HepG2 (cell line): ENCODE measurements around the gene ANAPC16. TPM values are rescaled to one million over a fixed set of nuclear protein-coding genes. Genes with fewer than 3 reads are reported as not detected.
A peak's percentile ranks its signal among the peaks of the same experiment; 100 is the strongest.

Experiments used
- CBX2 ChIP-seq, 2 experiments: fragments of 200-600 bp in 1 of 2; sonication (generic); formaldehyde crosslinking in 1 of 2; IDR thresholded peaks; 2 replicates each; pipeline versions ENCODE4 v1.7.0 to v1.8.1; 2018 to 2022; ENCODE audit warnings: low read depth in 2 of 2, low read length in 1 of 2, mild to moderate bottlenecking in 1 of 2, missing genetic modification reagents in 1 of 2
- CEBPB ChIP-seq: IDR thresholded peaks from 2 replicates; pipeline ENCODE4 v1.6.1; 2011; ENCODE audit warnings: low read depth, low read length, improper control_type of control experiment, borderline replicate concordance
- CSRNP2 ChIP-seq: sonication (generic); formaldehyde crosslinking; conservative IDR thresholded peaks from 2 replicates; pipeline ENCODE4 v1.8.0; 2022; ENCODE audit warnings: low read depth, missing genetic modification reagents
- ETS1 ChIP-seq: sonication (generic); formaldehyde crosslinking; IDR thresholded peaks from 2 replicates; pipeline ENCODE4 v1.4.0; 2020; ENCODE audit warnings: missing genetic modification reagents
- FOXP4 ChIP-seq: sonication (generic); formaldehyde crosslinking; IDR thresholded peaks from 2 replicates; pipeline ENCODE4 v1.4.0; 2020; ENCODE audit warnings: missing genetic modification reagents
- GTF2F1 ChIP-seq: fragments of 150-350 bp; IDR thresholded peaks from 2 replicates; pipeline ENCODE4 v1.6.1; 2014; ENCODE audit warnings: low read length
- HNRNPL ChIP-seq: fragments of 200-400 bp; formaldehyde crosslinking; IDR thresholded peaks from 2 replicates; pipeline ENCODE4 v1.6.1; 2017; ENCODE audit warnings: mild to moderate bottlenecking, low read depth, low read length
- IRF9 ChIP-seq: sonication (generic); formaldehyde crosslinking; IDR thresholded peaks from 2 replicates; pipeline ENCODE4 v1.8.0; 2022; ENCODE audit warnings: missing genetic modification reagents, mild to moderate bottlenecking, borderline replicate concordance
- KDM2A ChIP-seq: sonication (generic); formaldehyde crosslinking; IDR thresholded peaks from 2 replicates; pipeline ENCODE4 v1.4.0; 2020; ENCODE audit warnings: low read depth, missing genetic modification reagents, borderline replicate concordance
- MATR3 ChIP-seq: sonication (generic); formaldehyde crosslinking; IDR thresholded peaks from 2 replicates; pipeline ENCODE4 v1.4.0; 2020; ENCODE audit warnings: missing genetic modification reagents
- NFYC ChIP-seq: IDR thresholded peaks from 2 replicates; pipeline ENCODE4 v1.6.1; 2016; ENCODE audit warnings: missing genetic modification reagents, missing compliant biosample characterization
- PAX8 ChIP-seq: sonication (generic); formaldehyde crosslinking; IDR thresholded peaks from 2 replicates; pipeline ENCODE4 v1.8.0; 2022; ENCODE audit warnings: mild to moderate bottlenecking, missing genetic modification reagents, borderline replicate concordance
- PLRG1 ChIP-seq: fragments of 450-650 bp; conservative IDR thresholded peaks from 2 replicates; pipeline ENCODE4 v1.6.1; 2016
- SIX1 ChIP-seq: sonication (generic); formaldehyde crosslinking; IDR thresholded peaks from 2 replicates; pipeline ENCODE4 v1.4.0; 2020; ENCODE audit warnings: missing genetic modification reagents, borderline replicate concordance
- SRSF1 ChIP-seq: fragments of 200-400 bp; formaldehyde crosslinking; optimal IDR thresholded peaks from 2 replicates; pipeline ENCODE3; 2017; ENCODE audit warnings: mild to moderate bottlenecking, low read depth, low read length, moderate library complexity
- ZNF12 ChIP-seq: sonication (generic); formaldehyde crosslinking; IDR thresholded peaks from 2 replicates; pipeline ENCODE4 v1.5.0; 2020; ENCODE audit warnings: missing genetic modification reagents
- ZNF280B ChIP-seq: sonication (generic); formaldehyde crosslinking; IDR thresholded peaks from 2 replicates; pipeline ENCODE4 v1.5.0; 2020; ENCODE audit warnings: missing genetic modification reagents, mild to moderate bottlenecking, borderline replicate concordance
- ZNF781 ChIP-seq: sonication (generic); formaldehyde crosslinking; IDR thresholded peaks from 2 replicates; pipeline ENCODE4 v1.5.1; 2020; ENCODE audit warnings: borderline replicate concordance, mild to moderate bottlenecking, missing genetic modification reagents; ENCODE audit errors: not compliant biosample characterization
- ZNF816 ChIP-seq: sonication (generic); formaldehyde crosslinking; IDR thresholded peaks from 2 replicates; pipeline ENCODE4 v1.8.0; 2022; ENCODE audit warnings: missing genetic modification reagents, mild to moderate bottlenecking, borderline replicate concordance
- ZNF83 ChIP-seq: sonication (generic); formaldehyde crosslinking; IDR thresholded peaks from 2 replicates; pipeline ENCODE4 v1.4.0; 2020; ENCODE audit warnings: missing genetic modification reagents, mild to moderate bottlenecking, borderline replicate concordance
- ZSCAN30 ChIP-seq: sonication (generic); formaldehyde crosslinking; IDR thresholded peaks from 2 replicates; pipeline ENCODE4 v1.5.0; 2020; ENCODE audit warnings: mild to moderate bottlenecking, missing genetic modification reagents
- polyA plus RNA-seq, 8 experiments: library from polyadenylated mRNA; depleted of rRNA in 3 of 8; stranded (reverse) in 7 of 8; unstranded in 1 of 8; fragments of >200 nt; fragmentation: Illumina TruSeq in 4 of 8; extraction: Trizol in 4 of 8; gene quantifications; 2 replicates each; pipeline versions ENCODE4 v1.2.1 to v1.2.3, GENCODE V29; 2011 to 2016; ENCODE audit warnings: low read depth in 4 of 8, missing spikeins in 1 of 8, mixed read lengths in 1 of 8; ENCODE audit not compliant: insufficient read depth in 1 of 8
- total RNA-seq, 5 experiments: library from RNA; depleted of rRNA; stranded (reverse); fragments of >200 nt; fragmentation: Illumina TruSeq; extraction: Trizol; gene quantifications; 2 replicates each; pipeline ENCODE4 v1.2.3, GENCODE V29; 2016; ENCODE audit warnings: low read depth in 1 of 5
- TF ChIP-seq, protein P1 (sequence below): sonication (generic); formaldehyde crosslinking; IDR thresholded peaks from 2 replicates; pipeline ENCODE4 v1.5.0; 2020; ENCODE audit warnings: missing genetic modification reagents, mild to moderate bottlenecking, borderline replicate concordance

Gene ANAPC16
- total and polyA plus RNA-seq, 2 of the 13 experiments (the other 11 are each of a cell fraction or from before 2014, with no cell fraction given): 74.8 to 89.4 TPM

DNA sequence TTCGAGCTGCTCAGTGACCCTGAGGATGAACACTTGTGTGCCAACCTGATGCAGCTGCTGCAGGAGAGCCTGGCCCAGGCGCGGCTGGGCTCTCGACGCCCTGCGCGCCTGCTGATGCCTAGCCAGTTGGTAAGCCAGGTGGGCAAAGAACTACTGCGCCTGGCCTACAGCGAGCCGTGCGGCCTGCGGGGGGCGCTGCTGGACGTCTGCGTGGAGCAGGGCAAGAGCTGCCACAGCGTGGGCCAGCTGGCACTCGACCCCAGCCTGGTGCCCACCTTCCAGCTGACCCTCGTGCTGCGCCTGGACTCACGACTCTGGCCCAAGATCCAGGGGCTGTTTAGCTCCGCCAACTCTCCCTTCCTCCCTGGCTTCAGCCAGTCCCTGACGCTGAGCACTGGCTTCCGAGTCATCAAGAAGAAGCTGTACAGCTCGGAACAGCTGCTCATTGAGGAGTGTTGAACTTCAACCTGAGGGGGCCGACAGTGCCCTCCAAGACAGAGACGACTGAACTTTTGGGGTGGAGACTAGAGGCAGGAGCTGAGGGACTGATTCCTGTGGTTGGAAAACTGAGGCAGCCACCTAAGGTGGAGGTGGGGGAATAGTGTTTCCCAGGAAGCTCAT lies 59.0 kb downstream of the ANAPC16 start (continued):
- TF ChIP-seq, protein P1, sequence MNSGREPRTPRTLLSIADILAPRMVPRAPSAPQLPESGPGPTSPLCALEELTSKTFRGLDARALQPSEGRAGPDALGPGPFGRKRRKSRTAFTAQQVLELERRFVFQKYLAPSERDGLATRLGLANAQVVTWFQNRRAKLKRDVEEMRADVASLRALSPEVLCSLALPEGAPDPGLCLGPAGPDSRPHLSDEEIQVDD (CRISPR knock-in tag): peak; percentile 64; the same call in 1 of the 2 replicates
- TF ChIP-seq ZNF816 (CRISPR knock-in tag): no peak
- TF ChIP-seq NFYC (CRISPR knock-in tag): no peak
- TF ChIP-seq SRSF1: peak; percentile 13
- no peak for TF ChIP-seq GTF2F1
- peak; percentile 55; the same call in 1 of the 2 replicates for TF ChIP-seq KDM2A (CRISPR knock-in tag)
- no peak for TF ChIP-seq SIX1 (CRISPR knock-in tag)
- TF ChIP-seq IRF9: no peak
- TF ChIP-seq ZNF781 (CRISPR knock-in tag): no peak
- no peak for TF ChIP-seq ETS1
- TF ChIP-seq CSRNP2 (CRISPR knock-in tag): no peak
- TF ChIP-seq ZNF83 (CRISPR knock-in tag): no peak
- no peak for TF ChIP-seq PAX8 (CRISPR knock-in tag)
- TF ChIP-seq FOXP4: no peak
- TF ChIP-seq MATR3 (CRISPR knock-in tag): no peak
- TF ChIP-seq CEBPB: no peak
- TF ChIP-seq ZSCAN30 (CRISPR knock-in tag): no peak
- no peak; the same call in 1 of the 2 replicates for TF ChIP-seq ZNF12 (CRISPR knock-in tag)
- peak; percentile 99 for TF ChIP-seq HNRNPL
- no peak for TF ChIP-seq PLRG1
- no peak for TF ChIP-seq ZNF280B
- no peak for TF ChIP-seq CBX2 (IDR thresholded peaks at IDR 0.05; ENCODE audit: low read depth, low read length)
- no peak for TF ChIP-seq CBX2 (CRISPR knock-in tag; IDR thresholded peaks at IDR 0.05; ENCODE audit: low read depth)
